ENCODE measurements around the gene RPS16.

GRCh38 chr19:39444598-39445195, 8.9 kb upstream of the RPS16 start:
- TF ChIP-seq CTCF (IDR thresholded peaks at IDR 0.05 in 8 of 11, conservative IDR thresholded peaks at IDR 0.05 in 3 of 11) = no peak
- TF ChIP-seq POLR2AphosphoS5 (IDR thresholded peaks at IDR 0.05) = no peak
- no peak for TF ChIP-seq POLR2A (IDR thresholded peaks at IDR 0.05)

All from spleen (tissue), 7 donors.